Loucy (cell line): Measurements from ENCODE around the gene ACSL5.

Experiments
- EZH2phosphoT487 ChIP-seq: fragments of 200-600 bp; IDR thresholded peaks from 2 replicates; pipeline ENCODE4 v1.6.1; 2018; ENCODE audit warnings: antibody characterized with exemption, mild to moderate bottlenecking, moderate library complexity, borderline replicate concordance
- TF ChIP-seq, protein P1 (sequence below): fragments of 200-600 bp; sonication (generic); conservative IDR thresholded peaks from 2 replicates; pipeline ENCODE4 v1.5.1; 2014; ENCODE audit warnings: mild to moderate bottlenecking, antibody characterized with exemption, low read length

DNA sequence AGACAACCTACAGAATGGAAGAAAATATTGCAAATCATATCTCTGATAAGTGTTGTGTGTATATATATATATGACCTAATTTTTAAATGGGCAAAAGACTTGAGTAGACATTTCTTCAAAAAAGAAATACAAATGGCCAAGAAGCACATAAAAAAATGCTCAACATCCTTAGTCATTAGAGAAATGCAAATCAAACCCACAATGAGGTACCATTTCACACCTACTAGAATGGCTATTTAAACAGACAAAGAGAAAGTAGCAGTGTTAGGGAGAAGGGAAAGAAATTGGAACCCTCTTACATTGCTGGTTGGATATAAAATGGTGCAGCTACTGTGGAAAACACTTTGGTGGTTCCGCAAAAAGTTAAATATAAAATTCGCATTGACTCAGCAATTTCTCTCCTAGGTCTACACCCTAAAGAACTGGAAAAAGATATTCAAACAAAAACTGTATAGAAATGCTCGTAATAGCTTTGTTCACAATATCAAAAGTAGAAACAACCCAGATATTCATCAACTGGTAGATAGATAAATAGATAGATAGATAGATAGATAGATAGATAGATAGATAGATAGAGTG lies 16.3 kb downstream of the ACSL5 start:
- TF ChIP-seq, protein P1, sequence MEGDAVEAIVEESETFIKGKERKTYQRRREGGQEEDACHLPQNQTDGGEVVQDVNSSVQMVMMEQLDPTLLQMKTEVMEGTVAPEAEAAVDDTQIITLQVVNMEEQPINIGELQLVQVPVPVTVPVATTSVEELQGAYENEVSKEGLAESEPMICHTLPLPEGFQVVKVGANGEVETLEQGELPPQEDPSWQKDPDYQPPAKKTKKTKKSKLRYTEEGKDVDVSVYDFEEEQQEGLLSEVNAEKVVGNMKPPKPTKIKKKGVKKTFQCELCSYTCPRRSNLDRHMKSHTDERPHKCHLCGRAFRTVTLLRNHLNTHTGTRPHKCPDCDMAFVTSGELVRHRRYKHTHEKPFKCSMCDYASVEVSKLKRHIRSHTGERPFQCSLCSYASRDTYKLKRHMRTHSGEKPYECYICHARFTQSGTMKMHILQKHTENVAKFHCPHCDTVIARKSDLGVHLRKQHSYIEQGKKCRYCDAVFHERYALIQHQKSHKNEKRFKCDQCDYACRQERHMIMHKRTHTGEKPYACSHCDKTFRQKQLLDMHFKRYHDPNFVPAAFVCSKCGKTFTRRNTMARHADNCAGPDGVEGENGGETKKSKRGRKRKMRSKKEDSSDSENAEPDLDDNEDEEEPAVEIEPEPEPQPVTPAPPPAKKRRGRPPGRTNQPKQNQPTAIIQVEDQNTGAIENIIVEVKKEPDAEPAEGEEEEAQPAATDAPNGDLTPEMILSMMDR, result no peak
- no peak for TF ChIP-seq EZH2phosphoT487
